IPS-18c (cell line): Measurements from ENCODE around the gene GPR15LG.
A peak's percentile ranks its signal among the peaks of the same experiment; 100 is the strongest.
"Not testable (repeated sequence)": the region's sequence is repeated elsewhere in the genome, so short reads cannot be mapped to it uniquely, and the experiment has no call there.

Experiments
- H3K4me3 ChIP-seq: 2 replicates; pipeline ENCODE4 v1.7.0; 2013; ENCODE audit warnings: low read depth, mild to moderate bottlenecking, low read length, moderate library complexity; ENCODE audit not compliant: insufficient read depth
- H3K9me3 ChIP-seq: one replicate; pipeline ENCODE4 v1.6.1; 2013; ENCODE audit warnings: mild to moderate bottlenecking, low read length, moderate library complexity; ENCODE audit not compliant: control insufficient read depth, insufficient read depth

The GPR15LG gene

DNA sequence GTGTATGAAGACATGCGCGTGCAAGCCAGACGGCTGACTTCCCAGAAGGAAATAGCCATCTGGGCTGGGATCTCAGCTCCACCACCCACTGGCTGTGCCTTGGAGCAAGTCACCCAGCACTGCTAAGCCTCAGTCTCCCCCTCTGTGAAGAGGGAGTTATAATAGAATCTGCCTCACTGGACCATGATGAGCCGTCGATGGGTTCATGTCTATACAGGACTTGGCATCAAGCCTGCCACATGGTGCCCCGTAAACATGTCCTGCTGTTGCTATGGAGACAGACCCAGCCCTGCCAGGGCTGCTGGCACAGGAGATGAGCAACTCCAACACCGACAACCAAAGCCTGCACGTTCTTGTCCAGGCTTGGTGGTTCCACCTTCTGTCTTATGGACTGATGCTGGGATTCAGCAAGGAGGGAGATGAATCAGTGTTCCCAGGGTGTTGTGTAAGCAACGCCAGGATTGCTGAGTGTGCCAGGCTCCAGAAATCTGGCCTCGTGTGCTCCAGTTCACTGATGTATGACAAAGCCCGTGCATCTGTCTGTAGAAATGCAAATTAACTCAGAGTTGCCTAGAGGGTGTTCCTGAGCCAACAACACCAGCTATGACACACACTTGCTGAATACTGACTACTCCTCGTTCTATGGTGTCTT lies 5.6 kb downstream of the GPR15LG start:
- Histone ChIP-seq H3K4me3 (no peak overlapping the region), H3K9me3 (no peaks in the 10 kb centered on the region)

GRCh38 chr10:84180386-84180785 lies 6.8 kb downstream of the GPR15LG start:
- not testable (repeated sequence) for H3K4me3 ChIP-seq, H3K9me3 ChIP-seq

DNA sequence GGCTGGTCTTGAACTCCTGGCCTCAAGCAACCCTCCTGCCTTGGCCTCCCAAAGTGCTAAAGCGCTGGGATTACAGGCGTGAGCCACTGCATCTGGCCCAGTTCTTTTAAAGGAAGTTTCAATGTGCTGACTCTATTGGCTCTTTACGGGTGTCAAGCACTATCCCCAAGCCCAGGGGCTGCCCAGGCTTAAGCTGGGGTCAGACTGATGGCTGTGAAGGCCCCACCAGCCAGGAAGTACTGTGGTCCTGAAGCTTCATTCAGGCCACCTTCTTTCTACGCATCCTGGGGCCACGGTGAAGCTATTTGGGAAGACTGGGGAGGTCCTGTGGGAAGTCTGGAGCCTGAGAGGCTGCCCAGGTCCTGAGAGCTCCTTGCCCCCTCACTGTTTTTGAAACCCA lies 8.0 kb downstream of the GPR15LG start:
- Histone ChIP-seq H3K9me3 (no peaks in the 10 kb centered on the region), H3K4me3 (no peak overlapping the region)

DNA sequence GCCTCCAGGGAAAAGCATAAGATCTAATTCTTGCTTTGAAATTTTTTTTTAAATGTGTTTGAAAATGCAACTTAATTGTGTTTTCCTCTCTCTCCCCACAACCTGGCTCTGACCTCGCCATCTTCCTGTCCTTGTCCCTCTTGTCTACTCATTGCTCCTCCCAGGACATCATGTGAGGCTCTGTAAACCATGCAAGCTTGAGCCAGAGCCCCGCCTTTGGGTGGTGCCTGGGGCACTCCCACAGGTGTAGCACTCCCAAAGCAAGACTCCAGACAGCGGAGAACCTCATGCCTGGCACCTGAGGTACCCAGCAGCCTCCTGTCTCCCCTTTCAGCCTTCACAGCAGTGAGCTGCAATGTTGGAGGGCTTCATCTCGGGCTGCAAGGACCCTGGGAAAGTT lies 10.9 kb downstream of the GPR15LG start:
- H3K9me3 ChIP-seq: peaks cover 4% of the 10 kb centered on the region
- H3K4me3 ChIP-seq: no peak overlapping the region

- no peak overlapping the region for H3K4me3 ChIP-seq
- H3K9me3 ChIP-seq: peaks cover 4% of the 10 kb centered on the region
Observed at GRCh38 chr10:84185526-84186175, 12.1 kb downstream of the GPR15LG start.

DNA sequence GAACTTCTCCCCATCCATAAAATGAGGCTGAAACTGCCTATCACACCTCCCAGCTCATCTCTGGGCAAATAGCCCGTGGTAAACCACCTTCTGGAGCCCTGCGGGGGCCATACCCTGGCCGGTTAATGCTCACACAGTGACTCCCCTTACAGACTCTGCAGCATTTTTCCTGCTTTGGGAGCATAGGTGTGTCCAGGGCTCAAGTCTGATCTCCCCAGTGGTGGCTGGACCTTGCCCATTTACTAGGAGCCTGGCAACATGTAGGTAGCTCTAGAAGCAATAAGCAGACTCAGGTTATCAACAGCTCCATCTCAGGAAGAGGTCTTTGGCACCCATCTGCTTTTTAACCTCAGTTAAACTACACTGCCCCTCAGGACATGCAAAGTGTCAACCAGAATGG lies 15.2 kb downstream of the GPR15LG start:
- no peak overlapping the region for H3K4me3 ChIP-seq
- peaks cover 4% of the 10 kb centered on the region for H3K9me3 ChIP-seq

DNA sequence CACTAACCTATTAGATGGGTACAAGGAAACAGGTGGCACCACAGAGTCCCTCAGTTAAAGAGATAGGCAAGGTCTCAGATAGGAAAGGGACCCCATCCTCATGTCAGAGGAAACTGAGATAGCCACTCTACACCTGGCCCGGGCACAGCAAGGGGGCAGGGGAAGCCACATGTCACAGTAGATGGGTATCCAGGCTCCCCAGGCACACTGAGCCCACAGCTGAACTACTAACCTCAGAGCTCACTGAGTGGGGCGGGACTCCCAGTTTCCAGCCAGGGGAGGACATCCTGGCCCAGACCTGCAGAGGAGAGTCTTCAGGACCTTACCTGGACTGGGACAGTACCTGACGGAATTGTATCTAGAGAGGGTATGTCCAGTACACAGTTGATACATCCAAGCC lies 17.0 kb downstream of the GPR15LG start:
- H3K9me3 ChIP-seq: peaks cover 7% of the 10 kb centered on the region

DNA sequence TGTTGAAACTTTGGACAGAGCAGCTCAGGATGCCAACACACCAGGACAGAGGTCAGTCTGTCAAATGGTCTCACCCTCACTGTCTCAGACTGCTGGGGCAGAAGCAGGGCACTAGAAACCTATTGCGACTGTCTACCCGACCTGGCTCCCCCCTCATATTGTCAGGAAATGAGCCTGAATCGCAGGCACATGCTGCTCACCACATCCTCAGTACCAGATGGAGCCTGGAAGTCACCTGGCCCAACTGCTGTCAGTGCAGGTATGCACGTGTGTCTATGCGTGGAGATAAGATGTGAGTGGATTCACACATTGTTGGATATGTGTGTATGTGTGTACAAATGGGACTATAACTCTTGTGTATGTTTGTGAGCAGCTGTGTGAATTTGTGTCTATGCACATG lies 17.5 kb downstream of the GPR15LG start:
- no peak overlapping the region for H3K4me3 ChIP-seq
- H3K9me3 ChIP-seq: peaks cover 7% of the 10 kb centered on the region

More for the DNA sequence above, 17.0 kb downstream of the GPR15LG start:
- H3K4me3 ChIP-seq: no peak overlapping the region

DNA sequence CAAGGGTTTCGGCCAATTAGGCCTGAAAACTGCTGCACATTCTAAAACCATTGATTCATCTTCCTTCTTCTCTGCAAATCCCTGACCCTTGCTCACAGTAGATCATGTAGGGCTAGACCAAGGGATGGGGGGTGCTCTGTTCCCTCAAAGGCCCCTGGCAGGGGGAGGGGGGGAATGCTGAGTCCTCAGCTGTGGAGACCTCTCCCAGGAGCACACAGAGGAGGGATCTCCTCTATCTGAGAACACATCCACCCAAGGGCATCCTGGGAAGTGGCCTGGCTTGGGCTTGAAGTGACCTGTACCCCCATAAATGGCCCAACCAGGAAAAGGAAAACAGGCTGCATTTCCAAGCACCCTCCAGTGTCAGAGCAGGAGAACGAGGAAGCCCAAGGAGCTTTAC lies 19.7 kb downstream of the GPR15LG start:
- H3K4me3 ChIP-seq: no peak overlapping the region
- peaks cover 5% of the 10 kb centered on the region for H3K9me3 ChIP-seq

DNA sequence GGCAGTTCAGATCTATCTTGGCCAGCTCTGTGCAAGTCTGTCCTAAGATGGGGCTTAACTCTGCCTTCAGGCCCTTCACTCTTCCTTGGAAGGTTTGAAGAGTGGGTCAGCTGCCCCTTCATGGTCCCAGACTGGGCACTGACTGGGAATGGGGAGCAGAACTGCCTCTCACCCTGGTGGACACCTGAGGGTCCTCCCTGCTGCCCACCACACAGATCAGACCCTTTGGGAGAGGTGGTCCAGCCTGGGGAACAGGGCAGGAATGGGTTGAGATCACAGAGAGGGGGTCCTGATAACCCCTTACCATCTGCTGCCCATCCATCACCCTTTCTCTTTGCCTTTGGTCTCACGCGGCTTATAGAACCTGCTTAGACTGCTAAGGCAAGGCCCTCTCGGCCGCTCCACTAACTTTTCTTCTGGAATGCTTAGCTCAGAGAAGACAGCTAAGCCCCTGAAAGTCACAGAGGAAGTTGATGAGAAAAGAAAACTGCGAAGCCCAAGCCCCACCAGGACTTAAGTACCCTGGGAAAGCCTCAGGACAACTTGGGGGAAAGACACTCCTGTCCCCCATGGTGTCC lies 20.3 kb downstream of the GPR15LG start:
- peaks cover 4% of the 10 kb centered on the region for H3K9me3 ChIP-seq
- H3K4me3 ChIP-seq: peak overlapping the region; percentile 63

- H3K9me3 ChIP-seq: peaks cover 2% of the 10 kb centered on the region
- H3K4me3 ChIP-seq: peak within 1 kb of the TSS; percentile 63
Observed at GRCh38 chr10:84194424-84195043, 20.9 kb downstream of the GPR15LG start, which contains the start of gene CDHR1. CDHR1 (plus strand) TSS chr10:84194537; CDS start chr10:84194761, 224 bp downstream.

GRCh38 chr10:84195044-84195830 lies 21.6 kb downstream of the GPR15LG start:
- peak overlapping the region; percentile 63 for H3K4me3 ChIP-seq
- H3K9me3 ChIP-seq: peaks cover 2% of the 10 kb centered on the region

DNA sequence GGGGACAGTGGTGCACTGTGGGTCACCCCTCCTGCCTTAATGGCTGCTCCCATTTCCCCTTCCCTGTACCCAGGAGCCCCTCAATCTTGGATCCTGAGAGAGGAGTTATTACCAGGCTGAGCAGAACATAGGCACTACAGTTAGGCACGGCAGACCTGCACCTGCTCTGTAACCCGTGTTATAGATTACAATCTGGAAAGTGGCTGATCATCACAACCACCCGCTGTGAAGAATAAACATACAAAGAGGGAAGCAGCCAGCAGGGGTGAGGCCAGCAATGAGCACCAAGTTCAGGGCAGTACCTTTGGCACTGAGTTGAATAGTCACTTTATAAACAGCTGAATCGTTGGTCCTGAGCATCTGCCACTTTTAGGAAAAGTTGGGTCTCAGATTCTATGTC lies 22.5 kb downstream of the GPR15LG start:
- Histone ChIP-seq H3K9me3 (peaks cover 2% of the 10 kb centered on the region), H3K4me3 (no peak overlapping the region)

DNA sequence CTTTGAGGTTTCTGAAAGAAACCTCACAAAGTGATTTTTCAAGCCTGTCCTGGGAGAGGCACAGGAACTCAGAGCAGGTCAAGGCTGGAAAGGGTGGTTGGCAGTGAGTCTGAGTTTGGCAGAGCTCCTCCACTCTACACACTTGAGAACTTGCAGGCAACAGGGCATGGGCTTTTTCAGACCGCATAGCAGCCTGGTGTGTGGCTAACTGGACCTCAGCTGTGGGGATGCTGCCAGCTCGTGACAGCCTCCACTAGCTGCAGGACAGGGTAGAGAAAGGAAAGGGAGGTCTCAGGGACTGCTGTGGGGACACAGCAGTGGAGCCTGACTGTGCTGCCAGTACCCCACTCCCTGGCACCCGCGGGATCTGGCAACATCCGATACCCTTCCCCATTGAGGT lies 23.3 kb downstream of the GPR15LG start:
- H3K4me3 ChIP-seq: no peak overlapping the region
- peaks cover 2% of the 10 kb centered on the region for H3K9me3 ChIP-seq

- Histone ChIP-seq H3K4me3 (no peak overlapping the region), H3K9me3 (peaks cover 2% of the 10 kb centered on the region)
Observed at GRCh38 chr10:84197643-84198042, 24.0 kb downstream of the GPR15LG start.

- Histone ChIP-seq H3K9me3 (peaks cover 2% of the 10 kb centered on the region), H3K4me3 (no peak overlapping the region)
Observed at GRCh38 chr10:84198206-84198915, 24.8 kb downstream of the GPR15LG start.
